Bronchial epithelial cell (primary cell): ENCODE measurements around the gene ASAP2. TPM values are rescaled to one million over a fixed set of nuclear protein-coding genes. Genes with fewer than 3 reads are reported as not detected.

Experiments used
- DNase-seq: peaks from one replicate; pipeline ENCODE4 v3.0.0-alpha.2; 2010; ENCODE audit warnings: low read depth
- FAIRE-seq: peaks from 2 replicates; lab custom pipeline; 2011; peaks lifted over from hg19 to GRCh38; lab: Jason Lieb, UNC
- H3K27me3 ChIP-seq: 2 replicates; pipeline ENCODE4 v1.5.1; 2011; ENCODE audit warnings: low read length; ENCODE audit not compliant: control insufficient read depth, insufficient read depth
- H3K36me3 ChIP-seq: 2 replicates; pipeline ENCODE4 v1.5.1; 2011; ENCODE audit warnings: low read length; ENCODE audit not compliant: control insufficient read depth, insufficient read depth
- H3K4me3 ChIP-seq: 2 replicates; pipeline ENCODE4 v1.5.1; 2011; ENCODE audit warnings: mild to moderate bottlenecking, low read depth, low read length, control low read depth
- CTCF ChIP-seq: IDR thresholded peaks from 2 replicates; pipeline ENCODE4 v1.5.1; 2011; ENCODE audit warnings: mild to moderate bottlenecking, moderate library complexity, low read length, control low read depth, inconsistent platforms; ENCODE audit not compliant: insufficient read depth, severe bottlenecking
- total RNA-seq: library from RNA; depleted of rRNA; stranded (reverse); fragments of >200 nt; gene quantifications from 2 replicates; pipeline ENCODE4 v1.2.1, GENCODE V29; 2014

ASAP2 gene
- total RNA-seq, 1 donor from 2014 or later, result 25.5 TPM

DNA sequence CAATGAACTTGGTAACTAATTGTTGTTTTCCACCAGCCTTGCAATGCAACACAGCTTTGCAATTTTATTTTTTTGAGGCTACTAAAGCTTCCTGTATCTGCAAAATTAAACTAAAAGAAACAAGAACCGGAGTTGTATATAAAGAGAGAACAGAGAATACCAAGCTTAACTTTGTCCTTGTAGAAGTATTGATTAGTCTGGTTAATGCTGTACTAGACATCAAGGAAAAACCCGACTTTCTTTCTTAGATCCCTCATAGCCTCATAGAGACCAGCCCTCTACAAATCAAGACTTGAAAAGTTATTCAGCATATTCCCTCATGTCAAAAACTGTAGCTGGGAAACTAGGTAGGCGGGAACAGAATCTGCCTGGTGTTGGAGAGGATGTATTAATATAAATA is 1.7 kb upstream of the ASAP2 start:
- H3K36me3 ChIP-seq, result no peaks in the 10 kb centered on the region
- no peak for TF ChIP-seq CTCF
- no peak for FAIRE-seq
- H3K4me3 ChIP-seq, result no peak overlapping the region
- no peak for DNase-seq
- no peaks in the 10 kb centered on the region for H3K27me3 ChIP-seq

DNA sequence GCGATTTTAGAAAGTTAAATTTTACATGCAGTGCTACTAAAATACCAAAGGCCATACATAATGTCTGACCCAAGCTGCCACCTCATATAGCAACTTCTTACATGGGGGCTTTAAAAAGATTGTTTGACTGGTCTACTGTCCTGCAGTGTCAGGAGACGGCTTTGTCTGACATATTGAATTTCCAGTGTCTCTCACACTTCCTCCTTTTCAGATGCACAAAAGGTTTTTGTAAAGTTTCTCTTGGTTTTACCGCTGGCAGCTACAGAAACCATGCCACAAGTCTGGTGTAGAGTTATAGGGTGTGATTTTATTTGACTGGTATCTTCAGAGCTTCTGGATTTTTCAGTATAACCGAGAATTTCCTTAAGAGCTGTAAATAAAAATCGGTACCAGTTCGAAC is 1.1 kb upstream of the ASAP2 start:
- no peak for TF ChIP-seq CTCF
- H3K27me3 ChIP-seq, result no peaks in the 10 kb centered on the region
- FAIRE-seq (no peak), DNase-seq (no peak)
- no peaks in the 10 kb centered on the region for H3K36me3 ChIP-seq
- H3K4me3 ChIP-seq, result peak overlapping the region; percentile 80

DNA sequence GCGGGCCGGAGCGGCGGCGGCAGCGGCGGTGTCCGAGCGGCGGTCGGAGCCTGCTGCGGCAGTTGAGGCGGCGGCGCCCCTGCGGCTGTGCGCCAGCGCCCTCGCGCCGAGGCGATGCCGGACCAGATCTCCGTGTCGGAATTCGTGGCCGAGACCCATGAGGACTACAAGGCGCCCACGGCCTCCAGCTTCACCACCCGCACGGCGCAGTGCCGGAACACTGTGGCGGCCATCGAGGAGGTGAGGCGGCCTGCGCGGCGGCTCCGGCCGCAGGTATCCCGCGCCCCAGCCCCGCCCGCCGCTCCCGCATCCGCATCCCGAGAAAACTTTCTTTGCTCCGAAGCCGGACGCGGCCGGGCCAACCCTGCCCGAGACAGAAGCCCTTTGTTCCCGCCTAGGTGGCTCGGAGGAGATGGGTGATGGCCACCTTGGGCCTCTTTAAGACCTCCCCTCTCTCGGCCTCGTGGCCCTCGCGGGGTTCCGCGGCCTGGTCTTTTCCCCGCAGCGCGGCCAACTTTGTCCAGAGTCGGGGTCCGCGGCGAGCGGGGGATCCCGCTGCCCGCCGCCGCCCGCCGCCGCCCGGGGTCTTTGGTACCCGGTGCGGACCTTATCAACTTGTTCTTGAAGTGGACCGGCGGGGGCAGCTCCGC is 504 bp downstream of the ASAP2 start:
- H3K4me3 ChIP-seq, result peak overlapping the region; percentile 80
- no peaks in the 10 kb centered on the region for H3K36me3 ChIP-seq
- no peak for DNase-seq
- no peaks in the 10 kb centered on the region for H3K27me3 ChIP-seq
- no peak for TF ChIP-seq CTCF
- FAIRE-seq, result no peak

DNA sequence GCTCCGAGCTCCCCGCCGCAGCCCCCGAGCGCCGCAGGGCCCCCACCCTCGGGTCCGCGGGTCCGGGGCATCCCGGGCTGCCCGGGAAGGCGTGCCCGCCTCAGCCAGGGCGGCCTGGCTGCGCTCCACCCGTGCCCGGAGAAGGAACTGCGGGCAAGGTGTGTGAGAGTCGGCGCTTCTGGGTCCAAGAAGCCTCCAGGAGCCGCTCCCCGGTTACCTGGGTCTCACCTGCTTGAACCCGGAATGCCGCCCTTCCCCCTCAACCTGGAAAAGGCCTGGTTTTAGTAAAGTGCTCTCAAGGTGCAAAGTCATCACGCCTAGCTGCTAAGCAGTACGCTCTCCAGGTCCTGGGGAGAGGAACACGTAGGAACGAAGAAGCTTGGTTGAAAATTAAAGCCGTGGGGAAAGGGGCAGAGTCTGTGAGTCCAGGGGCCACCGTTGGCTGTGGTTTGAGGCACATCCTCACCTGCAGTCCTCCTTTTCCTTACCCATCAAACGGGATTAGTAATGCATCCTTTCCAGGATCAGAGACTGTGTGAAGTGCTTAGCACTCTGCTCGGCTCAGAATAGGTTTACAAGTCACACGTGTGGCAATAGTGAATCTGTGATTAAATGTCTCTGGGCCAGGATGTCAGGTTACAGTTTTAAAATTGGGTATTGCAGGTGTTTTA is 1.2 kb downstream of the ASAP2 start:
- DNase-seq, result peak; percentile 51
- peak overlapping the region; percentile 80 for H3K4me3 ChIP-seq
- FAIRE-seq, result no peak
- TF ChIP-seq CTCF, result no peak
- H3K36me3 ChIP-seq, result no peaks in the 10 kb centered on the region
- no peaks in the 10 kb centered on the region for H3K27me3 ChIP-seq

DNA sequence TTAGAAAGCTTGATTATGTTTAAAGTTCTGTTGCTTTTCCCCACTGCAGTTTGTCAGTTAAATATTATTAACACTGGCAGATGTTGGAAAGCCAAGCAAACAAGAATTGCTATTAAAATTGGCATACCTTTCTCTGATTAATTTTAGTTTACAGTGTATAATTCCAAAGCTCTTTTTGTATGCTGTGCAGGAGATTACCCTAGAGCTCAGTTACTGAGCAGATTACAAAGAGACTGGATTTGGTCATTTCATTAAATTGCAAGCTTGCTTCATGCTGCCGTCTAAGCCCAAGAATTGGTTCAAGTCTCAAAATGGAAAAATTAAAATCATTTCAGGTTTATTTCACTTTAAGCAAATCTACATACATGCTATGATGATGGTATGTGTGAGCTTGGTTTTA is 2.3 kb downstream of the ASAP2 start:
- FAIRE-seq (no peak), DNase-seq (no peak)
- no peaks in the 10 kb centered on the region for H3K27me3 ChIP-seq
- TF ChIP-seq CTCF, result no peak
- H3K36me3 ChIP-seq, result no peaks in the 10 kb centered on the region
- peak overlapping the region; percentile 80 for H3K4me3 ChIP-seq

DNA sequence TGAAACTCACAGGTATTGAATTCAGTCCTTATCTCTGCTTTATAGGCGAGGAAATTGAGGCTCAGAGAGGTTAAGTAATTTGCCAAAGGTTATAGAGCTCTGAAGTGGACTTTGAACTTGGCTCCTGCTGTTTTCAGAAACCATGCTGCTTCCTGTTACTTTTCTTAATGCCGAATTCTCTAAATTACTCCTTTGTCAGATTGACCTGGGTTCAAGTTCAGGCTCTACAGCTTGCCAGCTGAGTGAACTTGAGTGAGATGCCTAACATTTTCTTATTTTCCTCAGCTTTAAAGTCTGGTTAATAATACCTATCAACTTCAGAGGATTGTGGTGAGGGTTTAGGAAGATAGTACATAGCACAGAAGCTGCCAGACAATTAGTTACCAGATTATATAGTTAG is 3.4 kb downstream of the ASAP2 start:
- H3K36me3 ChIP-seq, result no peaks in the 10 kb centered on the region
- TF ChIP-seq CTCF, result no peak
- DNase-seq, result no peak
- FAIRE-seq, result no peak
- no peak overlapping the region for H3K4me3 ChIP-seq
- H3K27me3 ChIP-seq, result no peaks in the 10 kb centered on the region
